Spleen (tissue), 7 donors: ENCODE measurements around the gene MTX3.

Experiments used
- POLR2A ChIP-seq, 3 donors: fragments of 450-650 bp; IDR thresholded peaks; one replicate each; pipeline ENCODE4 v1.5.1; 2017; ENCODE audit warnings: antibody characterized with exemption in 3 of 3, mild to moderate bottlenecking in 1 of 3
- TF ChIP-seq, protein P1 (sequence below), 11 experiments: fragments of 200-600 bp in 7 of 11; fragments of 450-650 bp in 4 of 11; sonication (generic) in 4 of 11; IDR thresholded peaks in 8 of 11; conservative IDR thresholded peaks in 3 of 11; 1 replicate in 7 of 11; 2 replicates in 4 of 11; pipeline versions ENCODE4 v1.4.0 to v1.8.0; 2016 to 2021; ENCODE audit warnings: antibody characterized with exemption in 11 of 11, inconsistent platforms in 4 of 11, mild to moderate bottlenecking in 1 of 11
- donor health status: DM: no; HTN: no; CAD: no; lungs with moderate emphysema.
- donor health status: DM: no; HTN: no; CAD: no.
- donor health status: DM: no; HTN: no; CAD: no.

DNA sequence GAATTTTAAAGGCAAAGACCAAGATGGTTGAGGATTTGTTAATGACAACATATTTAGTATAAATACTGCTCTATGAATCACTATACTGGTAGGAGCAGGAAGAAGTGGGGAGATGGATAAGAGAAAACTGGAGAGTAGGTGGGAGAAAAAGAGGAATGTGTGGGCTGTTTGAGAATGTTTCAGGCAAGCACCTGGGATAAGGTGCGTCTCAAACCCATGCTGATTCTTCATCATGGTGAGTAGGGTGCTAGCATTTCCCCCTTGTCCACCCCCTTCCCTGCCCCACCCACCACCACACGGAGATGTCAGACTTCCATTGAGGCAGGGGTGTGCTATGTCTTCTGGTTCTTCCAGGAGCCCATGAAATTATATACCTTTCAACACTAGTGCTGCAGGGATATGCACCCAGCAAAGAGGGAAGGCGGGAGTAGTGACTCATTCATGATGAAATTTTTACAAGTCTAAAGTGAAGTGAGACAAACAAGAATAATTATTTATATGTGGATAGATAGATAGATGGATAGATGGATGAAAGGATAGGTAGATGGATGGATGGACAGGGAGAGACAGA, 54.3 kb downstream of the MTX3 start:
- TF ChIP-seq, protein P1, sequence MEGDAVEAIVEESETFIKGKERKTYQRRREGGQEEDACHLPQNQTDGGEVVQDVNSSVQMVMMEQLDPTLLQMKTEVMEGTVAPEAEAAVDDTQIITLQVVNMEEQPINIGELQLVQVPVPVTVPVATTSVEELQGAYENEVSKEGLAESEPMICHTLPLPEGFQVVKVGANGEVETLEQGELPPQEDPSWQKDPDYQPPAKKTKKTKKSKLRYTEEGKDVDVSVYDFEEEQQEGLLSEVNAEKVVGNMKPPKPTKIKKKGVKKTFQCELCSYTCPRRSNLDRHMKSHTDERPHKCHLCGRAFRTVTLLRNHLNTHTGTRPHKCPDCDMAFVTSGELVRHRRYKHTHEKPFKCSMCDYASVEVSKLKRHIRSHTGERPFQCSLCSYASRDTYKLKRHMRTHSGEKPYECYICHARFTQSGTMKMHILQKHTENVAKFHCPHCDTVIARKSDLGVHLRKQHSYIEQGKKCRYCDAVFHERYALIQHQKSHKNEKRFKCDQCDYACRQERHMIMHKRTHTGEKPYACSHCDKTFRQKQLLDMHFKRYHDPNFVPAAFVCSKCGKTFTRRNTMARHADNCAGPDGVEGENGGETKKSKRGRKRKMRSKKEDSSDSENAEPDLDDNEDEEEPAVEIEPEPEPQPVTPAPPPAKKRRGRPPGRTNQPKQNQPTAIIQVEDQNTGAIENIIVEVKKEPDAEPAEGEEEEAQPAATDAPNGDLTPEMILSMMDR (IDR thresholded peaks at IDR 0.05 in 8 of 11, conservative IDR thresholded peaks at IDR 0.05 in 3 of 11), result no peak
- TF ChIP-seq POLR2A (IDR thresholded peaks at IDR 0.05), result no peak
